NCI-H2107 treated with DMSO at 0.1 percent for 48 hours (cell line): ENCODE measurements around the gene PTH1R.

Experiments
- DNase-seq: peaks from one replicate; lab custom pipeline; 2025; ENCODE audit not compliant: unreplicated experiment; lab: John Stamatoyannopoulos, UW

The PTH1R gene

DNA sequence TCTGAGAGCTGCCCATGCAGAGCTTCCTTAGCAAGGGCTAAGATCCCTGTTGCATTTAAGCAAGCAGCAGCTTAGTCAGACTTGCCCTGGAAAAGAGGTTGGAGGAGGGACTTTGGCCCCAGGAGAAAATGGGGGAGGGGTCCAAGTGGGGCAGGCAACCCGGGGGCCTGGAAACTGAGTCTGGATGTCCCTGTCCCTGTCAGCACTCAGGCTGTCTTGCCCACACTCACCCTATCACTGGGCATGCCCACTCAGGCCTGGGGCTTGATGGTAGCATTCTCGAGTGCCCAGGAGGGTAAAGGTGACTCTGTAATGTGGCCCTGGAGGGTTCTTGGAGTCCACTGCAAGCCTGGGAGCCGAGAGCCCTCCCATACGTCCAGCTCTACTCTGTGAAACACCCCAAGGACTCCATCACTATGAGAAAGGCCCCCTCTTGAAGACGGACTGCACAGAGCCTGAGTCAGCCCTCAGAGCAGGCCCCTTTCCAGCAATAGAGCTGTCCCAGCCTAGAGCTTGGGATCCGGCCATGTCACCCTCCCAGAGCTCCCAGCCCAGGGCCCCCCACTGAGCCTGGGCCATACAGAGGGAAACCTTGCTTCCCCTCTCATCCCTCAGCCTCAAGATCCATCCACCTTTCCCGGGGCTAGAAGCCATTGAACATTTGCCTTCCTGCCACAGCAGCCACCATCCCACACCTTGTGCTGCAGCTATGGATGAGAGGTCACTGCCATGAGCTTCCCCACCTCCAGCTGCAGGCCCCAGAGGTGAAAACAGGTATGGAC lies 27.6 kb upstream of the PTH1R start:
- DNase-seq: no peak

GRCh38 chr3:46850468-46850779 lies 27.1 kb upstream of the PTH1R start:
- no peak for DNase-seq

DNA sequence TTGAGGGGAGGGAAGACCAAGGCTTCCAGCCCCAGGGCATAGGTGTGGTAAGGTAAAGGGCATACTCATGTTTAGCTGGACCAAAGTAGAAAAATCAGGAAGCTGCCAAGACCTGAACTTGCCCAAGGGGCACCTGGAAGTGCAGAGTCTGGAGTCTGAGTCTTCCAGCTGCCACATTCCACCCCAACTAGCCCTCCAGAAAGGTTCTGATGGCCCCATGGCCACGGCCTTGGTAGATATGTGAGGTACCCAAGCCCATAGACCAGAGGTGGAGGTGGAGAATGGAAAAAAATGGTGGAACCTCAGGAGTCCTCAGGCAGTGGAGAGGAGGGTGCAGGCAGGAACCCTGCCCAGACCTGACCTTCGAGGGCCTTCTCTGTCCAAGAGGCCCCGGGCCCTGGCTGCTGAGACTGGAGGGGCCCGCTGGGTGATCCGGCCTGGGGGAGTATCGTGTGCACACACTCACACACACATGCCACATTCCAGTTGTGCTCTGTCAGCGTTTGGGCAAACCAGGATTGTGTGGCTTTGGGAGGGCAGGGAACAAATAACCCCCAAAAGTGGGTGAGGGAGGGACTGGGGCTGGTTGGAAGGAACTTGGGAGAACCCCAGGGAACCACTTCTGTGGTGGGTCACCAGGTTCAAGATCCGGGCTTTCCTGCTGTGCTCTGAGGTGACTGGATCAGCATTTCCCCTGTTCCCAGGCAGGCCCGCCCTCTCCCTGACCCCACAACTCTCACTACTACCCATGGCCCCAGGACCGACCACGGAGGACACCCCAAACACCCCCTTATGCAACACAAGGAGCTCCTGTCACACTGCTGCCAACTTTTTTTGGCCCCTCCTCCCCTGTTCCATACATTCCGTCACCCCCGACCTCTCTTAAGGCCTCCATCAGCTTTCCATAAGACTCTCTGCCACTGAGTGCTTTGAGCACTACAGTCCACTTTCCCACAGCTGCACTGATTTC lies 25.9 kb upstream of the PTH1R start:
- DNase-seq: no peak

DNA sequence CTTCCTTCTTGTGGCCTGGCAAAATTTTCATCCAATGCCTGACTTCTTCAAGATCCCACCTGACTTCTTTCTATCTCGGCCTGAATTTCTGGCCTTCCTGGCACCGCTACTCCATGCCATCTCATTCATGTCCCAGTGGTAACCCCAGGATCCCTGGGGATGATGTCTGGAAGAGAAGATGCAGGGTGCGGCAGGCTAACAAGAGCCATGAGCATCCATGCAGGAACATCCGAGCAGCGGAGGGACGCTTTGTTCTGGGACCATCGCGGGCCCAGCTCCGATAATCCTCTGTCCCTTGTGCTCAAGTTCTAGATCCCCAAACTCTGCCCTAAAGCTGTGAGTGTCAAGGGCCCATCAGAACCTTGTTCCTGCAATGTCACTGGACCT lies 25.2 kb upstream of the PTH1R start:
- DNase-seq: no peak

GRCh38 chr3:46852839-46853355 lies 24.6 kb upstream of the PTH1R start:
- no peak for DNase-seq

DNA sequence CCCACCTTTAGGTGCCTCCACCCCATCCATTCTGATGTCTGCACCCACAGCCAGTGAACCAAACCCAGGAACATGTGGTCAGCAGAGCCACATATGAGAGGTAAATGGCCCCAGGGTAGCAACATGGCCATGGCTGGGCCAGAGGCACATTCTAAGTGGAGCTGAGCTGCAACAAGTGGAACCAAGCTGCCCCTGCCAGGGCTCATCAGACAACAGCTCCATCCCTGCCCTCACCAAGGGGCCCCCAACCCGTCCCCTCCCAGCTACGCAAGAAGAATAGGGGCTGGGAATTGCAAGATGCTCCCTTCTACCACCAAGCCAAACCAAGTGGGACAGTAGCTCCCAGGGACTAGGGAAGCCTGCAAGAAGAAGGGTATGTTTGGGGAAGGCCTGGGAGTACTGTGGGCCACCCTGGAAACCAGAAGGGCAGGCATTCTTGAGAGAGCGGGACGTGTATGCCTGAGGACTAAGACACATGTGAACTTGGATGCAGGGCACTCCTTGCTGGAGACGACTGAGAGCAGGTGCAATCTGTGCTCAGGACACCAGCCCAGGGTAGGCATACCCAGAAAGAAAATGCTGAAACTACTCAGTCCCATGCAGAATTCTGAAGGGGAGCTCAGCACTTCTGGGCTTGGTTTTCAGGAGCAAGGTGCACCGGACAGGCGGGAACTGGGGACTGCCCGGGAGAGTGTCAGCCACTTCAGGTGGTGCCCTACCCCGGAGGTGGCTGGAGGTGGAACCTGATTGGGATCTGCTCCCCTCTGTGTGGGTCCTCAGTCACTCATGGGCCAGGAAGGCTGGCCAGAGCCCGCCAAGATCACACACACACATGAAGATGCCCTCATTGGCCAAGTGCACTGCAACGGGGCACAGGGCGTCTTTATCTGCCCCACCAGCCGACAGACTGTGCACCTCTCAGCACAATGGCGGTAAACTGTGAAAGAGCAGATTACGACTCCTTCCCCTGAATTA lies 23.8 kb upstream of the PTH1R start:
- no peak for DNase-seq

GRCh38 chr3:46854555-46854991 lies 22.9 kb upstream of the PTH1R start:
- no peak for DNase-seq

- no peak for DNase-seq
These were observed 20.7 kb upstream of the PTH1R start for GRCh38 chr3:46856576-46857471.

- DNase-seq: no peak
These were observed 19.8 kb upstream of the PTH1R start for GRCh38 chr3:46857485-46858341.

DNA sequence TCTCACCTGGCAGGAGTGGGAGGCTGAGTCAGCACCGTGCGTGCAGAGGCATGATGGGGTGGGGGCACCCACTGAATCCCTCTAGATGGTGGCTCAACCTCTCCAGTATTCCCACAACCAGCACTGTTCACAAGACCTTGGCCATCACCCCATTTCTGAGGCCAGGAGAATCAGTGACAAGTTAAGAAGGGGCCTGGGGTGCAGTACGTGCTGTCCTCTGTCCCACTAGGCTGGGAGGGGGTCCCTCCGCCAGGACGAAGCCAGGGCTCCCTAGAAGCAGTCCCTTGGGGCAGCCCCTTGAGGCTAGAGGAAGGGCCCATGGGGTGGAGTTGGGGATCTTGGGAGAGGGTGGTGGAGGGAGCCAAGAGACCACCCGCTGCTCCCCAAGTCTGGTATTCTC lies 19.1 kb upstream of the PTH1R start:
- no peak for DNase-seq

DNA sequence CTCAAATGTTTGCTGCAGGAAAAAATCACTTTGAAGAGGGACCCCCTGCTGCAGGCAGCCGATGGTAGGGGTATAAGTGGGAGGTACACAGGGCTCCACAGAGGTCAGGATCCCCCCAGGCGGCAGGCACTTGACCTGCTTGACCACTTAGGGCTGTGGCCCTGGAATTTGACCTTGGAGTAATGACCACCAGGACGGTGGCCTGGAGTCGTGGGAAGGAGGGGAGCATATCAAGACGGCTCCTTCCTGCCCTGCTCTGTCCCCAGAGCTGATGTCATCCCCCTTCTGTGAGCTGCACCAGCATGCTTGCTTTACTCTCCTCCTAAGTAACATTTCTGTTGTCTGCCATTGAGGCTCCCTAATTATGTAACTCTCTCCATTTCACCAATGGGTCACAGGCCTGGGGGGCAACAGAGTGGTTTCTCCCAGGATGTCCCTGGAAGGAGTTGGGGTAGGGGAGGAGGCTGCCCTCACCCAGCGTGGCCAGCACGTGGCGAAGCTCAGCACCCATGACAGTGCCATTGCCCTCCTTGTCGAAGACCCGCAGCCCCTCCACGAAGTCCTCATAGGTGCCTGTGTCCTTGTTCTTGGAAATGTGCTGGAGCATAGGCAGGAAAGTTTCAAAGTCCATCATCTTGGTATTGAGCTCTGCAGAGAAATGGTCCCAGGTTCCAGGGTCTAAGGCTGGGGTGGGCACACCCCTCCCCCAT lies 18.4 kb upstream of the PTH1R start:
- no peak for DNase-seq

DNA sequence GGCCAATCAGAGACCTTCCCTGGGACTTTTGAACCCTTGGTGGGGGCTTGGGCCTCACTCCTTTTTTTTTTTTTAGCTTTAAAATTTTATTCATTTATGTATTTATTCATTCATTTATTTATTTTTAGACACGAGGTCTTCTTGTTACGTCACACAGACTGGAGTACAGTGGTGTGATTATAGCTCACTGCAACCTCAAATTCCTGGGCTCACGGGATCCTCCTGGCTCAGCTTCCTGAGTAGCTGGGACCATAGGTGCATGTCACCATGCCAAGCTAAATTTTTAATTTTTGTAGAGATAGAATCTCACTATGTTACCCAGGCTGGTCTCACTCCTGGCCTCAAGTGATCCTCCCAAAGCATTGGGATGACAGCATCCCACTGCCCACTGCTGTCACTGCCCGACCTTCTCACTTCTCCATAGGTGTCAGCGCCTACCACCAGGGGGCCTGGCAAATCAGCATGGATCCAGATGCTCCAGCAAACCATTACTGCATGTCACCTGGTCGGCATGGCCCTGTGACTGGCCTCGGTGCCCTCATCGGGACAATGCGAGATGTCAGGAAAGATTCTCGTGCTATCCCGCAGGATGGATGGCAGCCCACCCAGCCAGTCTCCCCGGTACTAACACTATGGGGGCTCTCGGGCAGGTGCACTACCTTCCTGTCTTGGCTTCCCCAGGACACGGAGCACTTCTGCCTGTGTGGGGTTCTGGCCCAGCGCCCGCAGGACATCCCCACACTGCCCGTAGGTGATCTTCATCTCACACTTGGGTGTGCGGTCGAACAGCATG lies 17.3 kb upstream of the PTH1R start:
- DNase-seq: no peak

- DNase-seq: no peak
These were observed 16.5 kb upstream of the PTH1R start for GRCh38 chr3:46860810-46861604.

DNA sequence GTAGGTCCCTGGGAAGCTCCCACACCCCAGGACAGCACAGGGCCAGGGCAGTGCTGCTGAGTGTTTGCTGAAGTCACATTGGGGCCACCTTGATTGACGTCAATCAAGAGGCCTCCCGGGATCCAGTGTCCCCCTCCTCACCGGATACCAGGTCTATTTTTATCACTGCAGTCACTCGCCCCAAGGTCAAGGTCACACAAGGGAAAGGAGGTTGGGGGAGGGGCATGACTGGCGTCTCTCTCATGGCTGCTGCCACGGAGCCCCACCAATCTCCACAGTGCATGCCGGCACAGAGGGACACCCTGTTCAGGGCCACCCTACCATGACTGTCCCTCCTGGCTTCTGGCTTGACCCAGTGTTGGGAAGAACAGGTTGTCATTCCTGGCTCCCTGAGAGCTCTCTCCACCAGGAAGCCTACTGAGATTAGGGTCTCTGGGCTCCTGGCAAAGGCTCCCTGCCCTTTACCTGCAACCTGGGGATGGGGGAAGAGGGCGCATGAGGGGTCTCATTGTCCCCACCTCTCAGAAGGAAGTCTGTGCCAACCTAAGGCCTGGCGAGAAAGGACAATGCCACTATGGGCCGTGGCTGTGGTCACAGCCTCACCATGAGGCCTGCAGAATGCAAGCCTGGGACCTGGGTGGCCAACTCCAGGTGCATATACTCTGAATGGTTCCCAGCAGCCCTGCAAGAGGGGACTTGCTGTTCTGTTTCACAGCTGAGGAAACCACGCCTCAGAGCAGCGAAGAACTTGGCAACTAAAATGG lies 15.7 kb upstream of the PTH1R start:
- no peak for DNase-seq

GRCh38 chr3:46862369-46863025 lies 15.0 kb upstream of the PTH1R start:
- DNase-seq: no peak
